ENCODE measurements around the gene HCFC1R1.

HCFC1R1 gene

GRCh38 chr16:2987286-2987685 lies 36.5 kb downstream of the HCFC1R1 start:
- TF ChIP-seq EZH2phosphoT487 (IDR thresholded peaks at IDR 0.05; ENCODE audit: borderline replicate concordance) (no peak), CTCF (conservative IDR thresholded peaks at IDR 0.05; ENCODE audit: low read length) (no peak)
- Histone ChIP-seq H3K36me3 (ENCODE audit: insufficient read depth, low read length) (no peaks in the 10 kb centered on the region), H3K4me3 (ENCODE audit: low read length, poor library complexity, severe bottlenecking) (no peak overlapping the region), H4K20me1 (ENCODE audit: insufficient read depth, low read length, poor library complexity, severe bottlenecking) (no peaks in the 10 kb centered on the region), H3K9me2 (replicated peaks; ENCODE audit: low read depth, low read length) (no peaks in the 10 kb centered on the region), H3K27me3 (ENCODE audit: insufficient read depth, low read length, poor library complexity, severe bottlenecking) (no peaks in the 10 kb centered on the region), H3K4me1 (ENCODE audit: insufficient read depth, low read length, poor library complexity, severe bottlenecking) (no peaks in the 10 kb centered on the region), H3F3A (ENCODE audit: low read depth) (no peaks in the 10 kb centered on the region), H3K4me2 (ENCODE audit: low read depth, low read length, poor library complexity, severe bottlenecking) (no peak overlapping the region), H2AFZ (ENCODE audit: low read length) (no peak overlapping the region), H3K9ac (ENCODE audit: low read depth, low read length, poor library complexity, severe bottlenecking) (no peak overlapping the region), H3K79me2 (ENCODE audit: insufficient read depth, low read length) (no peaks in the 10 kb centered on the region), H3K9me3 (ENCODE audit: insufficient read depth, low read depth, low read length) (no peaks in the 10 kb centered on the region)

GRCh38 chr16:2986623-2987188 lies 37.0 kb downstream of the HCFC1R1 start:
- Histone ChIP-seq H2AFZ (ENCODE audit: low read length) (no peak overlapping the region), H3K9ac (ENCODE audit: low read depth, low read length, poor library complexity, severe bottlenecking) (no peak overlapping the region), H3K9me3 (ENCODE audit: insufficient read depth, low read depth, low read length) (no peaks in the 10 kb centered on the region), H3K9me2 (replicated peaks; ENCODE audit: low read depth, low read length) (no peaks in the 10 kb centered on the region), H3K36me3 (ENCODE audit: insufficient read depth, low read length) (no peaks in the 10 kb centered on the region), H3K27me3 (ENCODE audit: insufficient read depth, low read length, poor library complexity, severe bottlenecking) (no peaks in the 10 kb centered on the region), H3K4me2 (ENCODE audit: low read depth, low read length, poor library complexity, severe bottlenecking) (no peak overlapping the region), H4K20me1 (ENCODE audit: insufficient read depth, low read length, poor library complexity, severe bottlenecking) (no peaks in the 10 kb centered on the region), H3K79me2 (ENCODE audit: insufficient read depth, low read length) (no peaks in the 10 kb centered on the region), H3K4me1 (ENCODE audit: insufficient read depth, low read length, poor library complexity, severe bottlenecking) (no peaks in the 10 kb centered on the region), H3F3A (ENCODE audit: low read depth) (no peaks in the 10 kb centered on the region), H3K4me3 (ENCODE audit: low read length, poor library complexity, severe bottlenecking) (no peak overlapping the region)
- no peak for TF ChIP-seq EZH2phosphoT487 (IDR thresholded peaks at IDR 0.05; ENCODE audit: borderline replicate concordance)
- no peak for TF ChIP-seq CTCF (conservative IDR thresholded peaks at IDR 0.05; ENCODE audit: low read length)

- H3K4me1 ChIP-seq (ENCODE audit: insufficient read depth, low read length, poor library complexity, severe bottlenecking), result no peaks in the 10 kb centered on the region
Observed at GRCh38 chr16:2985893-2986355, 37.8 kb downstream of the HCFC1R1 start.

More at GRCh38 chr16:2985893-2986355, 37.8 kb downstream of the HCFC1R1 start:
- Histone ChIP-seq H3K9ac (ENCODE audit: low read depth, low read length, poor library complexity, severe bottlenecking) (no peak overlapping the region), H3K36me3 (ENCODE audit: insufficient read depth, low read length) (no peaks in the 10 kb centered on the region), H3F3A (ENCODE audit: low read depth) (no peaks in the 10 kb centered on the region), H3K4me3 (ENCODE audit: low read length, poor library complexity, severe bottlenecking) (no peak overlapping the region), H3K79me2 (ENCODE audit: insufficient read depth, low read length) (peaks cover 2% of the 10 kb centered on the region; the same call in 1 of the 2 replicates), H3K4me2 (ENCODE audit: low read depth, low read length, poor library complexity, severe bottlenecking) (no peak overlapping the region), H3K9me3 (ENCODE audit: insufficient read depth, low read depth, low read length) (no peaks in the 10 kb centered on the region), H3K27me3 (ENCODE audit: insufficient read depth, low read length, poor library complexity, severe bottlenecking) (no peaks in the 10 kb centered on the region), H4K20me1 (ENCODE audit: insufficient read depth, low read length, poor library complexity, severe bottlenecking) (no peaks in the 10 kb centered on the region), H2AFZ (ENCODE audit: low read length) (no peak overlapping the region), H3K9me2 (replicated peaks; ENCODE audit: low read depth, low read length) (no peaks in the 10 kb centered on the region)
- no peak for TF ChIP-seq EZH2phosphoT487 (IDR thresholded peaks at IDR 0.05; ENCODE audit: borderline replicate concordance)
- TF ChIP-seq CTCF (conservative IDR thresholded peaks at IDR 0.05; ENCODE audit: low read length), result no peak

All from Loucy (cell line).